CD4-positive, alpha-beta T cell treated with Interleukin-15 for 4 hours (primary cell): ENCODE data around the gene FYCO1.

ENCODE experiments used
- DNase-seq: peaks from one replicate; pipeline ENCODE4 v3.0.0-alpha.2; 2020; ENCODE audit warnings: low spot score

Gene FYCO1

DNA sequence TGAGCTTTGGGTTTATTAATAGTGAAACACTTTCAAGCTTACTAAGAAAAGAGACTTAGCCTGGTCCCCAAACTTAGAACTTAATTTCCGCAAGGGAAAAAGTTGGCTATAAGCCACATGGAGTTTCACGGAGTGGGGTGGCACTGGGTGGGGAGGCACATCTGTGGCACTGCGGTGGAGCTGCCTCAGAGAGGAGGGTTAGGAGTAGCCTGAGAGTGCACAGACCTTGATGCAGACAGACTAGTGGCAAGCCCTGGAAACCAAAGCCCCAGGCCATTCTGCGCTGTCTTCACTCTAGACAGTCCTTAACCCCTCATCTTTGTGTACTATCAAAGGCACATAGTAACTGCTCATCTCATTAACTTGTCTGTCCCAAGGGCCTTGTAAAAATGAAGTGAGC is 30.4 kb downstream of the FYCO1 start:
- no peak for DNase-seq

DNA sequence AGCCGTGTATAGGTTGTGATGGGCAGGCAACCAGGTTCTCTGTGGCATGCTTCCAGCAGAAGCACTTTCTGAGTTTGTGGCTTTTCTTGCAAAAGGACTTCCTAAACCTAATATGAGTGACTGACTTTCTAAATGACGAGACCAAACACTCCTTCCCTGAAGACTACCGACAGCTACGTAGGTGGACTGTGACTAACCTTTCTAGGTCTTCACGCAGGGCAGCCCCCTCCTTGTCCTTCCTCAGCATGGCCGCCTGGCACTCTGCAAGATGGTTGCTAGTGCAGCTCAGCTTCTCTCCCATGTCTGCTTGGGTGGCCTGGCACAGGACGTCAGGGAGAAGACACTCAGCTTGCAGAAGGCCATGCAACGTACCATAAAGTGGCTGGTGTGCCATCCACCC is 31.5 kb downstream of the FYCO1 start:
- peak; percentile 61 for DNase-seq

GRCh38 chr3:45962033-45962432 is 33.6 kb downstream of the FYCO1 start:
- DNase-seq = no peak

DNA sequence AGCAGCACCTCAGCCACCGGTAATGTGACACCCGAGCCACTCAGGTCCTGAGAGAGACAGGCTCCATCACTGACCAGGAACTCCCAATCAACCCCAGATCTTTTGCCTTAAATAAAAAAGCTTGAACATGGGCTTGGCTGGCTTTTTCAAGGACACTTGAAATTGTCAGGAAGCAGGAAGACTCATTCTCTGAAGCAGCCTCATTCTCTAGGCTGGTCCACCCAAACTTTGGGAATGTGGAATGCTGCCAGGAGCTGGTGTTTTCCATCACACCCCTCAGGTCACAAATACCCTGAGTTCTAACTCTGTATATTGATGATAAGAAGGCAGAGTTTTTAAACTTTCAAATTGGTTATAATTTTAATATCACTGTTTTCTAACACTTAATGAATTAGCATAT is 35.3 kb downstream of the FYCO1 start:
- no peak for DNase-seq

DNA sequence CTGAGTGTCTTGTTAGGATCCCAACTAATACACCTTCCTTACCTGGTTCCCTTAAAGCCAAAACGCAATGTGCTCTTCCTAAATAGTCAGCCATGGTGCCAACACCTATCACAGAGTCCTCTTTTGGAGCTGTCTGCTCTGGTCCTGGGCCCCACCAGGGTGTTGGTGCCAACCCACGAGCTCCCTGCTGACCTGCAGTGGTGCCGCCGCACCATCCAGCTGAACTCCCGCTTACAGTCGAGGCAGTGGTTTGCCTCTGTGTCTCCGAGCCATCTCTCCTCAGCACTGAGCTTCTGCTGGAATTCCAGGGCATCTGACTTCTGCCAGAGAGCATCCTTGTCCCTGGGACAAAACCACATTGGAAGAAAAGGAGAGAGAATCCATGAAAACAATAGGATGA is 36.4 kb downstream of the FYCO1 start:
- no peak for DNase-seq

DNA sequence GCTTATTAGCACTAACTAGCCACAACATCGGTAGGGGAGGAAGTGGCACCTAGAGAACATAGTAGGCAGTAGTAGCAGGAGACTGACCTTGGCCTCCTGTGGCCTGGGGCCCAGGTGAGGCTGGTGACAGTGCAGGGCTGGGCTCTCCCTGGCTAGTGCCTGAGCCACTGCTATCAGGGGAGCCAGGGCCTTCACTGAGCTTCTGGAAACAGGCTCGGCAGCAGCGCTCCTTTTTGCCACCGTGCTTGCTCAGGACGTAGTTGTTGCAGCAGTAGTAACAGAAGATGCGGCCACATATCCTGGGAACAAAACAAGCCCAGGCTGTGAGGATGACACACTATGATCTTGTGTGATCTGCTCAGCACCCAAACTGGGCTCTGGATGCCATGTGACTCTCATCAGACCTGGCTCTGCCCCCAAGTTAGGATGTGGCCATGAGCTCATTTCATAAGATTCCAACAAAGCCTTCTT is 37.3 kb downstream of the FYCO1 start:
- no peak for DNase-seq

DNA sequence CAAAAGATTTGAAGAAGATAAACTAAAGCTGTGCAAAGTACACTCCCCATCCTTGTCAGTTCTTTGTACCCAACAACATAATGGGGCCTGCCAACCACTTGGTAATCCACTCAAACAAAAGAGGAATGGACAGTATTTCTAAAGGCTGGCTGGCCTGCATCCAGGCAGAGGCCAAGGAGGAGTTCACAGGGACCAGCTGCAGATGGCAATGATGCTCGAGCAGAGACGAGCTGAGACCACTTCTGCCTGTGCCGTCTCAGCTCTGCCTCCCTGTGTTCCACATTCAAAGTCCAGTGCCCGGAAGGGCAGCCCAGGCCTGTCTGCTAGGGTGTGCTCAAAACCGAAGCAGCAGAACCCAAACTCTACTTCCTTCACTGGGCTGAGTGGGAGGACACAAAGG is 38.0 kb downstream of the FYCO1 start:
- DNase-seq = no peak

- DNase-seq = no peak
Observed at GRCh38 chr3:45955706-45956105, 39.9 kb downstream of the FYCO1 start.

- no peak for DNase-seq
Observed at GRCh38 chr3:45955017-45955647, 40.5 kb downstream of the FYCO1 start.

DNA sequence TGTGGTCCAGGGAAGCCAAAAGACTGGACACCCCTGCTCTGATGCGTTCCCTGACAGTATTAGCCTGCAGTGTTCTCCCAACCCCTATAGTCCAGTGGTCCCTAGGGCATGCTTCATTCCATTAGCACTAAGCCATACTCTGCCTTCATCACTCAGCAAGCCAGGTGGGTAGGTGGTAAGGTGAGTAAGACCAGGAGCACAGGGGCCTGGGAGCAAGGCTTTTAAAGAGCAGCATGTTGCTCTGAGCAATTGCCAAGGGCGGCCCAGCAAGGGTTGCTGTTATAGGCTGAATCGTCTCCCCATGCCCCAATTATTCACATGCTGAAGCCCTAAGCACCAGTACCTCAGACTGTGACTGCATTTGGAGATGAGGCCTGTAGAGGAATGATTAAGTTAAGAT is 41.3 kb downstream of the FYCO1 start:
- no peak for DNase-seq

GRCh38 chr3:45953536-45953935 is 42.1 kb downstream of the FYCO1 start:
- DNase-seq = no peak

- no peak for DNase-seq
Observed at GRCh38 chr3:45952456-45952855, 43.2 kb downstream of the FYCO1 start.

DNA sequence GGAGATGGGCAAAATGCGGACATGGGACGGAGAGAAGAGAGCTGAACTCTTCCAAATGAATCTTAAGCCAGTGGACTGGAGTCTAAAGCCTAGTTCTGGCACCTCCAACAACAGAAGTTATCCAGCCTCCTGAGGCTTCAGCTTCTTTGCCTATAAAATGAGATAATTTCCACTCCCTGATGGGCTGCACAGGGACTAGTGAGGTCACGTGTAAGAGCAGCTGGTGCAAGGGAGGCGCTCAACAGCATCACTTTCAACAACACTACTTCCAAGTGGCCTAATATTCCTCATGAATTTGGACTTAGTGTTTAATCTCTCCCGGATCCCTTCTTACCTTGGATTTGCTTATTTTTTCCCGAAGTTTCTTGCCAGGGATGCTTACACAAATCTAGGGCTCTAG is 43.7 kb downstream of the FYCO1 start:
- DNase-seq = no peak

- DNase-seq = peak; percentile 68
Observed at GRCh38 chr3:45950686-45951600, 44.7 kb downstream of the FYCO1 start.

DNA sequence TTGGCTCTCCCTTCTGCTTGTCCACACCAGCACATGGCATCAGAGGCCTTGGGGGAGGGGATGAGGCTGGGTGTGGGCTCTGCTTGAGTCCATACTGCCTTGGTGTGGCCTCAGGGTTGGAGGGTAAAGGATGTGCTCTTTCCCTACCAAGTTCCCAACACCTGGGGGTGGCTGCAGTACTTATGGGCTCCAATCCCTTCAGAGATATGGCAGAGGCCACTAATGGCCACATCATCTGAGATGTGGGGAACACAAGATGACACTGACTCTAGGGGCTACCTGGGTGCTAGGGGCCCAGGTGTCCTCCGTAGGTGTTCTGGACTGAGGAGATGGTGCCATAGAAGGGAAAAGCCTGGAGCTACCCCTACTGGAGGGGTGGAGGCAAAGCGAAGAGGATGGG is 45.5 kb downstream of the FYCO1 start:
- no peak for DNase-seq

- DNase-seq = no peak
Observed at GRCh38 chr3:45949432-45949831, 46.2 kb downstream of the FYCO1 start.

GRCh38 chr3:45948881-45949280 is 46.7 kb downstream of the FYCO1 start:
- DNase-seq = no peak

- DNase-seq = no peak
Observed at GRCh38 chr3:45948311-45948781, 47.3 kb downstream of the FYCO1 start.

- DNase-seq = no peak
Observed at GRCh38 chr3:45947361-45947760, 48.3 kb downstream of the FYCO1 start.

GRCh38 chr3:45946875-45947274 is 48.7 kb downstream of the FYCO1 start:
- DNase-seq = no peak

DNA sequence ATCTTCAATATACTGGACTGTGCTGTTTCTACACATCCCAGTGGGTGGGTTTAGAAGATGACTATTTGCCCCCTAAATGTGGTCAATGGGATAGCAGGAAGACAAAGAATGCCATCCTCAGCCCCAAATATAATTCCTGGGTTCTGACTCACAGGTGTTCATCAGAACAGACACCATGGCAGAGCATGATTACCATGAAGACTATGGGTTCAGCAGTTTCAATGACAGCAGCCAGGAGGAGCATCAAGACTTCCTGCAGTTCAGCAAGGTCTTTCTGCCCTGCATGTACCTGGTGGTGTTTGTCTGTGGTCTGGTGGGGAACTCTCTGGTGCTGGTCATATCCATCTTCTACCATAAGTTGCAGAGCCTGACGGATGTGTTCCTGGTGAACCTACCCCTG is 49.3 kb downstream of the FYCO1 start:
- DNase-seq = no peak

- peak; percentile 45 for DNase-seq
Observed at GRCh38 chr3:45944830-45945620, 50.6 kb downstream of the FYCO1 start.
